Nephron (organoid): ENCODE data around the gene MYH13.

Experiments
- H3K27ac Mint-ChIP-seq, 3 experiments: 2 replicates each; pipeline ENCODE4 v1.8.0; 2020; ENCODE audit warnings: mixed read lengths in 3 of 3, mild to moderate bottlenecking in 2 of 3, moderate library complexity in 1 of 3
- H3K27me3 Mint-ChIP-seq: 2 replicates; pipeline ENCODE4 v1.8.0; 2021; ENCODE audit warnings: low read depth, mild to moderate bottlenecking, moderate library complexity, mixed read lengths
- H3K36me3 Mint-ChIP-seq: 2 replicates; pipeline ENCODE4 v1.8.0; 2020; ENCODE audit warnings: low read depth, mixed read lengths
- H3K4me1 Mint-ChIP-seq: 2 replicates; pipeline ENCODE4 v1.8.0; 2020; ENCODE audit warnings: mixed read lengths
- H3K4me3 Mint-ChIP-seq, 3 experiments: 2 replicates each; pipeline ENCODE4 v1.8.0; 2020; ENCODE audit warnings: mild to moderate bottlenecking in 3 of 3, mixed read lengths in 3 of 3, moderate library complexity in 2 of 3
- H3K9me3 Mint-ChIP-seq: 2 replicates; pipeline ENCODE4 v1.8.0; 2020; ENCODE audit warnings: mixed read lengths
- TF ChIP-seq, protein P1 (sequence below), 3 experiments: fragments of 200-600 bp; sonication (generic); IDR thresholded peaks; one replicate each; pipeline ENCODE4 v1.5.0; 2021; ENCODE audit warnings: antibody characterized with exemption in 3 of 3; ENCODE audit not compliant: unreplicated experiment in 3 of 3

Gene MYH13

DNA sequence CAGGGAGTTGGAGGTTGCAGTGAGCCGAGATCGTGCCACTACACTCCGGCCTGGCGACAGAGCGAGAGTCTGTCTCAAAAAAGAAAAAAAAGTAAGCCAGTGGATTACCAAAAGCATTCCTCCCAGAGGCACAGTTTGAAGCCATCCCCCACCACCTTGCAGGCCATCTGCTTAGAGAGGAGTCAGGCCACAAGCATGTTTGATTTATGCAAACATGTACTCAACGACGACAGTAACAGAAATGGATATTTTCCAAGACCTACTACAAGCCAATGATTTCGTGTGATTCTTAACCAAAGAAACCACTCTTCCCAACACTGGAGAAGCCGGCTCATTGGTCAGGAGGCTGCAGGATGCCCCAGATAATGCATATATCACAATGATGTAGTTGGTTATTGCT is 34.8 kb downstream of the MYH13 start:
- Mint-ChIP-seq H3K4me3 (no peak overlapping the region), H3K9me3 (no peaks in the 10 kb centered on the region), H3K27ac (no peak overlapping the region), H3K4me1 (no peaks in the 10 kb centered on the region), H3K36me3 (no peaks in the 10 kb centered on the region), H3K27me3 (peaks cover 3% of the 10 kb centered on the region)
- TF ChIP-seq, protein P1, sequence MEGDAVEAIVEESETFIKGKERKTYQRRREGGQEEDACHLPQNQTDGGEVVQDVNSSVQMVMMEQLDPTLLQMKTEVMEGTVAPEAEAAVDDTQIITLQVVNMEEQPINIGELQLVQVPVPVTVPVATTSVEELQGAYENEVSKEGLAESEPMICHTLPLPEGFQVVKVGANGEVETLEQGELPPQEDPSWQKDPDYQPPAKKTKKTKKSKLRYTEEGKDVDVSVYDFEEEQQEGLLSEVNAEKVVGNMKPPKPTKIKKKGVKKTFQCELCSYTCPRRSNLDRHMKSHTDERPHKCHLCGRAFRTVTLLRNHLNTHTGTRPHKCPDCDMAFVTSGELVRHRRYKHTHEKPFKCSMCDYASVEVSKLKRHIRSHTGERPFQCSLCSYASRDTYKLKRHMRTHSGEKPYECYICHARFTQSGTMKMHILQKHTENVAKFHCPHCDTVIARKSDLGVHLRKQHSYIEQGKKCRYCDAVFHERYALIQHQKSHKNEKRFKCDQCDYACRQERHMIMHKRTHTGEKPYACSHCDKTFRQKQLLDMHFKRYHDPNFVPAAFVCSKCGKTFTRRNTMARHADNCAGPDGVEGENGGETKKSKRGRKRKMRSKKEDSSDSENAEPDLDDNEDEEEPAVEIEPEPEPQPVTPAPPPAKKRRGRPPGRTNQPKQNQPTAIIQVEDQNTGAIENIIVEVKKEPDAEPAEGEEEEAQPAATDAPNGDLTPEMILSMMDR (IDR thresholded peaks at IDR 0.05; ENCODE audit: unreplicated experiment in 3 of 3): no peak

DNA sequence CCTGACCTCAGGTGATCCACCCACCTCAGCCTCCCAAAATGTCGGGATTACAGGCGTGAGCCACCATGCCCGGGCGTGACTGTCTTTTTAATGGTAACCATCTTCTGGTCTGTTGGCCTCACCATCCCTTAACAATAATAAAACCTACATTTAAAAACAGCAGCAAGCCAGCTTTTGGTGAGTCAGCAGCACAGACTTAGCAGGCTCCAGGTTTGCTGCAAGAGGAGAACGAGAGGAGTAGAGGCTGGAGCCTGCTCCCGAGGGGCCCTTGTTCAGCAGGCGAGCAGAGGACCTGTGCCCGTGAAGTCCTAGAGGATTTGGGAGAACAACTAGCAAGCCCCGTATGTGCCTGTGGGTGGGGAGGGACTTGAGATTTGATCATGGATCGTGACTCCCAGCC is 35.7 kb downstream of the MYH13 start:
- Mint-ChIP-seq H3K9me3 (no peaks in the 10 kb centered on the region), H3K27ac (no peak overlapping the region), H3K4me1 (no peaks in the 10 kb centered on the region), H3K27me3 (peaks cover 3% of the 10 kb centered on the region), H3K36me3 (no peaks in the 10 kb centered on the region), H3K4me3 (no peak overlapping the region)
- TF ChIP-seq, protein P1 (IDR thresholded peaks at IDR 0.05; ENCODE audit: unreplicated experiment in 3 of 3): no peak

DNA sequence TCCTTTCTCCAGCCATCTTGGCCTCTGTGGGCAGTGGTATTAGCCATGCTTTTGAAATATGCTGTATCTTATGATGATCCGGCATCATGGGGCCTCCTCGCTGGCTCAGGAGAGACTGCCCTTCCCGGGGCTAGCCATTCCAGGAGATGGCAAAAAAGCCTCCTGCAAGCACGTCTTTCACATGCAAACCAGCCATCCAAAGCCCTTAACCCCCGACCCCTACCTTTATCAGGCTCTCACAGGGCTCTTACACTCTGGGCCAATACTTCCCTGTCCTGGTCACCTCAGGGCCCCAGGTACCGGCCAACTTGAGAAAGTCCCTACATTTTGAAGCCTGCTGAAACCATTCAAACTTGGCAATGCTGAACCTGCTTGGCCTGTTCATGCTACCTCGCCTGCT is 36.4 kb downstream of the MYH13 start:
- peaks cover 3% of the 10 kb centered on the region for H3K27me3 Mint-ChIP-seq
- H3K36me3 Mint-ChIP-seq: no peaks in the 10 kb centered on the region
- H3K9me3 Mint-ChIP-seq: no peaks in the 10 kb centered on the region
- no peaks in the 10 kb centered on the region for H3K4me1 Mint-ChIP-seq
- no peak overlapping the region for H3K4me3 Mint-ChIP-seq
- TF ChIP-seq, protein P1 (IDR thresholded peaks at IDR 0.05; ENCODE audit: unreplicated experiment in 3 of 3): no peak
- no peak overlapping the region for H3K27ac Mint-ChIP-seq

- peaks cover 7% of the 10 kb centered on the region for H3K27me3 Mint-ChIP-seq
- H3K27ac Mint-ChIP-seq: no peak overlapping the region
- no peak overlapping the region for H3K4me3 Mint-ChIP-seq
- no peaks in the 10 kb centered on the region for H3K4me1 Mint-ChIP-seq
- TF ChIP-seq, protein P1 (IDR thresholded peaks at IDR 0.05; ENCODE audit: unreplicated experiment in 3 of 3): no peak
- no peaks in the 10 kb centered on the region for H3K9me3 Mint-ChIP-seq
- no peaks in the 10 kb centered on the region for H3K36me3 Mint-ChIP-seq
Observed at GRCh38 chr17:10332515-10332914, 40.3 kb downstream of the MYH13 start.

DNA sequence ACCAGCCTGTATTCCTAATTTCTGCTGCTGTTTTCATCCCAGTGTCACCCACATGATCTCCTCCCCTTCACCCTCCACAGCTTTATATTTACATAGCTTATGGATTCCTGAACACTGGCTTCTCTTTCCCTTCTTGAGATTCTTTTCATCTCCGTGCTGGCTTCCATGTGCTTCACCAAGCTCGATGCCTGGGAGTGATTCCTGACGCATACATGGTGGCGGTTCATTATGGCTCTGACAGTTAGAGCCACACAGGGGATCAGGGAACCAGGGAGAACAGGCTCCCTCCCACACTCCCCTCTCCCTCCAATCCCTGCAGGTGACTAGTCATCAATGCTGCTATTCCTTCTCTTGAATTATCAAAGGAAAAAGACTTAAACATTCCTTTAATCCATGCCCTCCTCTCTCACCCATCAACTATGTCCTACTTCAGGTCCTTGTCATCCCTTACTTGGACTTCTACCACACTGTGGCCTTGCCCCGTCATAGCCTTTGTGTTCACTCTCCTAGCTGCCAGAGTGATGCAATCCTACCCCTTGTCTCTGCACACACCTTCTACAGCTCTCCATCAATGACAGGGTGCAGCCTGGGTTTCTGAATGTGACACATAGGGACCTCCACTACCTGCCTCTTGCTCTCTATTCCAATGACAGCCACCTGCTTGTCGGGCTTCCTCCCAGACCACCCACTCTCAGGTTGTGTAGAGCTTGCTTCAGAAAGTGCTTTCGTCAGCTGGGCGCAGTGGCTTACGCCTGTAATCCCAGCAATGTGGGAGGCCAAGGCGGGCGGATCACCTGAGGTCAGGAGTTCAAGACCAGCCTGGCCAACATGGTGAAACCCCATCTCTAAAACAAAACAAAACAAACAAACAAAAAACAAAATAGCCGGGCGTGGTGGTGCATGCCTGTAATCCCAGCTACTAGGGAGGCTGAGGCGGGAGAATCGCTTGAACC is 43.6 kb downstream of the MYH13 start:
- Mint-ChIP-seq H3K9me3 (no peaks in the 10 kb centered on the region), H3K36me3 (no peaks in the 10 kb centered on the region), H3K27me3 (peaks cover 10% of the 10 kb centered on the region), H3K27ac (no peak overlapping the region), H3K4me3 (no peak overlapping the region), H3K4me1 (no peaks in the 10 kb centered on the region)
- TF ChIP-seq, protein P1 (IDR thresholded peaks at IDR 0.05; ENCODE audit: unreplicated experiment in 3 of 3): no peak

DNA sequence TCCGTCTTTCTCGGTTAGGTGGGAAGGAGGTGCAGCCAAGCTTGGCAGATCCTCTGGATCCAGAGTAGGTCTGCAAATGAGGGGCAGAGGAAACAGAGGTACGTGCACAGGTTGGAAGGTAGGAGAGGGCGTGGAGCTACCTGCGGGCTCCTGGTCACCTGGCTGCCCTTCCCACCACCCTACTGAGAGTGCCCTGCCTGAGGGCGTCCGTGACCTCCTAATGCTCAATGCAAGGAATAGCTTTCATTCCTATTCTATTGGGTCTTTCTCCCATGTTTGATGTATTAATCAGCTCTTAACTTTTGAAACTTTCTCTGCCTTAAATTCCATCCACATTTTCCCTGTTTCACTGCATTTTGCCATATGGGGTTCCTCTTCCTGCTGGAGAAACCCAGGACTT is 44.6 kb downstream of the MYH13 start:
- Mint-ChIP-seq H3K9me3 (no peaks in the 10 kb centered on the region), H3K36me3 (no peaks in the 10 kb centered on the region), H3K27ac (no peak overlapping the region), H3K4me1 (no peaks in the 10 kb centered on the region), H3K27me3 (peaks cover 8% of the 10 kb centered on the region), H3K4me3 (no peak overlapping the region)
- TF ChIP-seq, protein P1 (IDR thresholded peaks at IDR 0.05; ENCODE audit: unreplicated experiment in 3 of 3): no peak
